Calu3 (cell line): Measurements from ENCODE around the gene TMC1. TPM values are rescaled to one million over a fixed set of nuclear protein-coding genes. Genes with fewer than 3 reads are reported as not detected.

Experiments
- BruUV-seq: library from RNA; stranded (reverse); fragments of 400-500 nt; replicated peaks from 2 replicates; lab custom pipeline; 2021; lab: Mats Ljungman, UMichigan
- CTCF ChIA-PET: fragments of 300-600 bp; sonication (Branson Sonifier 250); formaldehyde crosslinking; loops from one replicate; lab custom pipeline; 2022; ENCODE audit warnings: antibody characterized with exemption; lab: Charles Lee
- DNase-seq: peaks from one replicate; pipeline ENCODE4 v3.0.0; 2022
- H3K27ac Mint-ChIP-seq: one replicate; pipeline ENCODE4 v1.8.0; 2022; ENCODE audit warnings: mixed read lengths; ENCODE audit not compliant: unreplicated experiment
- H3K27me3 Mint-ChIP-seq: one replicate; pipeline ENCODE4 v1.8.0; 2022; ENCODE audit warnings: mixed read lengths; ENCODE audit not compliant: unreplicated experiment
- H3K36me3 Mint-ChIP-seq: one replicate; pipeline ENCODE4 v1.8.0; 2022; ENCODE audit warnings: mild to moderate bottlenecking, moderate library complexity, mixed read lengths; ENCODE audit not compliant: insufficient read depth, unreplicated experiment
- H3K4me1 Mint-ChIP-seq: one replicate; pipeline ENCODE4 v1.8.0; 2022; ENCODE audit warnings: mild to moderate bottlenecking, low read depth, mixed read lengths; ENCODE audit not compliant: unreplicated experiment
- H3K4me3 Mint-ChIP-seq: one replicate; pipeline ENCODE4 v1.8.0; 2022; ENCODE audit warnings: mild to moderate bottlenecking, low read depth, moderate library complexity, mixed read lengths; ENCODE audit not compliant: unreplicated experiment
- H3K9me3 Mint-ChIP-seq: one replicate; pipeline ENCODE4 v1.8.0; 2022; ENCODE audit warnings: low read depth, mixed read lengths; ENCODE audit not compliant: unreplicated experiment
- intact Hi-C: fragments of 100-400 bp; cut with micrococcal nuclease; formaldehyde crosslinking; loops from one replicate; pipeline ENCODE4 v1.10.0; 2022; ENCODE audit not compliant: unreplicated experiment
- total RNA-seq: library from RNA; stranded (reverse); gene quantifications from 2 replicates; pipeline ENCODE4 v1.2.3, GENCODE V29; 2022
- TF ChIP-seq, protein P1 (sequence below): fragments of 200-600 bp; IDR thresholded peaks from one replicate; pipeline ENCODE4 v1.8.0; 2022; ENCODE audit warnings: antibody characterized with exemption; ENCODE audit not compliant: unreplicated experiment

Gene TMC1
- total RNA-seq, 1 experiment from 2014 or later: not detected

DNA sequence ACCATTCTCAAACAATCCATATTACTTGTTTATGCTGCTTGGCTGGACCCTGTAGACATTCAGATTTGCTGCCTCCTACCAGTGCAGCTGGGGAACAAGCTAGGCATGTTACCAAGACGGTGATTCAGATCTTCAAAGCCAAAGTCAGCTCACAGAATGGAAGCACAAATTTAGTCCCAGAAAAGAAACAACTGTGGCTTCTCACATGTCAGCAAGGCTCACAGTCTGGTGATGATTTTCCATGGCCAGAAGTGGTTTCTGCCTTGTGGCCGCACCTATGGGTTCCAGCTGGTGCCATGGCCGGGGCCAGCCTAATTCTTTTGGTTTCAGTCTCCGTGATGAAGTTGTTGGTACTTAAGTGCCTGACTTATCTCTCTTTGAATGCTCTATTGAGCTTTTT lies 182.2 kb downstream of the TMC1 start:
- TF ChIP-seq, protein P1, sequence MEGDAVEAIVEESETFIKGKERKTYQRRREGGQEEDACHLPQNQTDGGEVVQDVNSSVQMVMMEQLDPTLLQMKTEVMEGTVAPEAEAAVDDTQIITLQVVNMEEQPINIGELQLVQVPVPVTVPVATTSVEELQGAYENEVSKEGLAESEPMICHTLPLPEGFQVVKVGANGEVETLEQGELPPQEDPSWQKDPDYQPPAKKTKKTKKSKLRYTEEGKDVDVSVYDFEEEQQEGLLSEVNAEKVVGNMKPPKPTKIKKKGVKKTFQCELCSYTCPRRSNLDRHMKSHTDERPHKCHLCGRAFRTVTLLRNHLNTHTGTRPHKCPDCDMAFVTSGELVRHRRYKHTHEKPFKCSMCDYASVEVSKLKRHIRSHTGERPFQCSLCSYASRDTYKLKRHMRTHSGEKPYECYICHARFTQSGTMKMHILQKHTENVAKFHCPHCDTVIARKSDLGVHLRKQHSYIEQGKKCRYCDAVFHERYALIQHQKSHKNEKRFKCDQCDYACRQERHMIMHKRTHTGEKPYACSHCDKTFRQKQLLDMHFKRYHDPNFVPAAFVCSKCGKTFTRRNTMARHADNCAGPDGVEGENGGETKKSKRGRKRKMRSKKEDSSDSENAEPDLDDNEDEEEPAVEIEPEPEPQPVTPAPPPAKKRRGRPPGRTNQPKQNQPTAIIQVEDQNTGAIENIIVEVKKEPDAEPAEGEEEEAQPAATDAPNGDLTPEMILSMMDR: no peak
- CTCF ChIA-PET: no interaction called here

DNA sequence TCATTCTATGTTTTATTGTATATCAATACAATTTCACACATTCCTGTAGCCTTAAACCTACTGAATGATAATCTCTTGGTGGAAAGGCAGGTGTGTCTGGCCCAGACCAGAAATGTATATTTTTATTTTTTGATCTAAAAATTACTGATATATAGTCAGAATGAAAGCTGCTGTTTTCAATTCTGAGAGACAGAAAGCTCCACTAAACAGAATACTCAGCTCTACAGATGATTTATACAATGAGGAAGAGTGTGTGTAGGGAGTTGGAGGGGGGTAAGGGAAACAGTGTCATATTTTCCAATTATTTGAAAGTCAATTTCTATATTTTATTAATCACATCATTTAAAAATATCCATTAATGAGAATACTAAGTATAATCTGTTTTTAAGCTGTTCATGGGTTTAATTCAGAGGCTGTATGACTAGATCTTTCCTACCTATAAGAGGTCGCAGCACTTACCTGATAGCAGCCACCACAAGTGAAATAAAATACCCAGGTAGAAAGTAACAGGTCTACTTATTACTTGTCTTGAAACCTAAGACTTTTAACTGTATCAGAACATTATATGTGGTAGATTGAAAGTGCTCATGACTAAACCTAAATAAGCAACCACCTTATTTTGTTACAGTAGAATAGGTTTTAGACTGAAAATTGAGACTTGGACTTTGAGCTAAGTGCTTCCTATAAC lies 183.4 kb downstream of the TMC1 start:
- TF ChIP-seq, protein P1: no peak
- Mint-ChIP-seq H3K4me3 (no peak overlapping the region), H3K36me3 (no peaks in the 10 kb centered on the region), H3K27me3 (no peaks in the 10 kb centered on the region), H3K27ac (no peak overlapping the region), H3K9me3 (no peaks in the 10 kb centered on the region), H3K4me1 (no peaks in the 10 kb centered on the region)
- intact Hi-C loops: no loop called here
- CTCF ChIA-PET: interaction anchor here (0.8 kb wide), 1 partner anchor 20 kb away, joined by 4 read pairs; no protein-coding TSS in a partner anchor
- BruUV-seq: no TSS peak
- DNase-seq: no peak

More for the DNA sequence above, 182.2 kb downstream of the TMC1 start:
- intact Hi-C loops: no loop called here
- no TSS peak for BruUV-seq
- Mint-ChIP-seq H3K9me3 (no peaks in the 10 kb centered on the region), H3K4me1 (no peaks in the 10 kb centered on the region), H3K27me3 (no peaks in the 10 kb centered on the region), H3K36me3 (no peaks in the 10 kb centered on the region), H3K27ac (no peak overlapping the region), H3K4me3 (no peak overlapping the region)
- no peak for DNase-seq

DNA sequence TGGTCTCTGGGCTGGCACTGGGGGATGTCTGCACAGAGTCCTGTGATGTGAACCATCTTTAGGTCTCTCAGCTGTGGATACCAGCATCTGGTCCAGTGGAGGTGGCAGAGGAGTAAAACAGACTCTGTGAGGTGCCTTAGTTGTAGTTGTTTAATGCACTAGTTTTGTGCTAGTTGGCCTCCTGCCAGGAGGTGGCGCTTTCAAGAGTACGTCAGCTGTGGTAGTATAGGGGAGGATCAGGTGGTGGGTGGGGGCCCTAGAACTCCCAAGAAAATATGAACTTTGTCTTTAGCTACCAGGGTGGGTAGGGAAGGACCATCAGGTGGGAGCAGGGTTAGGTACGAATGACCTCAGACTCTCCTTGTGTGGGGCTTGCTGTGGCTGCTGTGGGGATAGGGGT lies 197.1 kb downstream of the TMC1 start:
- H3K36me3 Mint-ChIP-seq: no peaks in the 10 kb centered on the region
- no peak overlapping the region for H3K27ac Mint-ChIP-seq
- DNase-seq: no peak
- TF ChIP-seq, protein P1: no peak
- H3K27me3 Mint-ChIP-seq: no peaks in the 10 kb centered on the region
- no peaks in the 10 kb centered on the region for H3K4me1 Mint-ChIP-seq
- intact Hi-C loops: no loop called here
- BruUV-seq: no TSS peak
- no peak overlapping the region for H3K4me3 Mint-ChIP-seq
- CTCF ChIA-PET: no interaction called here
- no peaks in the 10 kb centered on the region for H3K9me3 Mint-ChIP-seq

DNA sequence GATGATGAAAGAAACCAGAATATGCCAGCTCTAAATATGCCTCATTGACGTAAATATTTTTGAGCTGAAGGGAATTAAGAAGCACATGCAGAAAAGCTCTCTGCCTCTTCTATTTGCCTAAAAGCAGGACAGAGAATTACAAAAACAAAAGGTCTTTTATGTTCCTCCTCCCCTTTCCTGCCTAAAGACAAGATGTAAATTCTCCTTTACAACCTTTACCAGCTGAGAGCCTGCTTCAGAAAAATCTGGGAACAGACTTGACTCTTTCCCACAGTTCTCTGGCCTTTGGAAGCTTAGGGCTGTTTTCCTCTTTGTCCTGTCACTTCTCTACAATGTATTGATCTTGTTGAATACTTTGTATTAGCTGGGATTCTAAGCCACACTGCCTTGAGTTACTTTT lies 199.7 kb downstream of the TMC1 start:
- Mint-ChIP-seq H3K36me3 (no peaks in the 10 kb centered on the region), H3K27ac (no peak overlapping the region), H3K4me1 (no peaks in the 10 kb centered on the region), H3K9me3 (no peaks in the 10 kb centered on the region), H3K27me3 (no peaks in the 10 kb centered on the region), H3K4me3 (no peak overlapping the region)
- no peak for DNase-seq
- CTCF ChIA-PET: no interaction called here
- TF ChIP-seq, protein P1: no peak
- BruUV-seq: no TSS peak
- intact Hi-C loops: no loop called here
